Uterus (tissue), 4 donors: Measurements from ENCODE around the gene C15orf39. TPM values are rescaled to one million over a fixed set of nuclear protein-coding genes. Genes with fewer than 3 reads are reported as not detected.
"Not testable (repeated sequence)": the region's sequence is repeated elsewhere in the genome, so short reads cannot be mapped to it uniquely, and the experiment has no call there.

Experiments used
- DNase-seq, 2 donors: peaks; one replicate each; pipeline ENCODE4 v3.0.0-alpha.2; 2019 to 2020
- H3K27ac ChIP-seq, 2 donors: fragments of 200-600 bp; sonication (generic); 1 replicate in 1 of 2; 2 replicates in 1 of 2; pipeline ENCODE4 v1.5.1; 2016 to 2018
- H3K27me3 ChIP-seq, 2 donors: fragments of 200-600 bp; sonication (generic); one replicate each; pipeline ENCODE4 v1.5.1; 2018 to 2019; ENCODE audit warnings: control low read depth in 1 of 2
- H3K36me3 ChIP-seq, 2 donors: fragments of 200-600 bp; sonication (generic); one replicate each; pipeline ENCODE4 v1.5.1; 2019; ENCODE audit warnings: control low read depth in 1 of 2
- H3K4me1 ChIP-seq, 2 donors: fragments of 200-600 bp; sonication (generic); one replicate each; pipeline ENCODE4 v1.5.1; 2018 to 2019; ENCODE audit warnings: control low read depth in 1 of 2
- H3K4me3 ChIP-seq, 2 donors: fragments of 200-600 bp; sonication (generic); 1 replicate in 1 of 2; 2 replicates in 1 of 2; pipeline ENCODE4 v1.5.1; 2018 to 2019; ENCODE audit warnings: mild to moderate bottlenecking in 1 of 2
- H3K9me3 ChIP-seq, 2 donors: fragments of 200-600 bp; sonication (generic); one replicate each; pipeline ENCODE4 v1.5.1; 2019; ENCODE audit warnings: control low read depth in 1 of 2
- POLR2A ChIP-seq, 2 donors: fragments of 450-650 bp; IDR thresholded peaks; one replicate each; pipeline ENCODE4 v1.6.1; 2016; ENCODE audit warnings: antibody characterized with exemption in 2 of 2, mild to moderate bottlenecking in 1 of 2, moderate library complexity in 1 of 2
- intact Hi-C: fragments of 100-400 bp; cut with DNase I; formaldehyde crosslinking; loops from one replicate; pipeline ENCODE4 v1.15.1; 2023; ENCODE audit warnings: low total_unique reads
- total RNA-seq, 4 donors: library from RNA; depleted of rRNA in 3 of 4; stranded (reverse); fragments of >200 nt in 3 of 4; gene quantifications; one replicate each; pipeline versions ENCODE4 v1.1.0 to v1.2.4, GENCODE V29; 2014 to 2023
- TF ChIP-seq, protein P1 (sequence below), 4 experiments: fragments of 200-600 bp in 2 of 4; fragments of 450-650 bp in 2 of 4; sonication (generic) in 2 of 4; IDR thresholded peaks; one replicate each; pipeline ENCODE4 v1.5.1; 2016 to 2019; ENCODE audit warnings: antibody characterized with exemption in 4 of 4, mild to moderate bottlenecking in 2 of 4, moderate library complexity in 1 of 4
- donor health status: DM: yes; HTN: yes; CAD: no.

Gene C15orf39
- total RNA-seq, 4 donors from 2014 or later, result 4.6 to 43.9 (median 14.1) TPM

DNA sequence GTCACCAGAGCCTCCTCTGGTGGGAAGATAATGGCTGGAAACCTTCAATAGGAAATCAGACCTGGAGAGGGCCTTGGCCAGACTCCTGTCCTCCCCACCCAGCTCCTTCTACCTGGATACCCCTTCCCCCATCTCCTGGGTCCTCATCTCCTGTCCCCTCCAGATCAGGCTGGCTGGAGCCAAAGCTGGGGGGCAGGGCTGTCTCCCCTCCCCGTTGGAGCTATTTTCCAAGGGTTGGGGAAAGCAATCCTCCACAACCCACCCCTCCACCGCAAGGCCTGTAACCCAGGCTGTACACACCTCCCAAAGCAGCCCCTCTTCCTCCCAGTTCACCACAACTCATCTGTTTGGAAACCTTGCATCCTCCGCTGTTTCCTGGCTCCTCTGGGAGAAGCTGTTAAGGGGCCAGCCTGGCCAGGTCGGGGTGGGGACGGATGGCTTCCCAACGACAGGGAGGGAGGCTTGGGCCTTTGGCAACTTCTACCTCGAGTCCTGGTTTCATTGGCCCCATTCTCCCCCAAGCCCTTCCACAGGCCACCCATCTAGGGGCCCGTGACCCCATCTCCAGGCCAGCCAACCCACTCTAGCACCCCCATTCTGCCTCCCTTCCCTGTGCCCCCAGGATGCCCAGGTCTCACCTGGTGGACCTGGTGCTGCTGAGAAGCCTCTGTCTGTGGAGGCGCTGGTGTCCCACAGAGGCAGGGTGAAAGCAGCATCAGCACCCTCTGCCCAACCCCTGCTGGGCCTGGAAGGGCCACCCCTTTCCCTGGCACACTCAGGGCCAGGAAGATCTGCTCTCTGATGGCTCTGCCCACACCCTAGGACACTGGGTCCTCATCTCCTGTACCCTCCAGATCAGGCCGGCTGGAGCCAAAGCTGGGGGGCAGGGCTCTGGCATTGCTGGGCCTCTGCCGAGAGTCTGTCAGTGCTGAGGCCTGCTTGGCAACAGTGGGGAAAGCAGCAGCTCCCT lies 34.4 kb downstream of the C15orf39 start:
- Histone ChIP-seq H3K4me3 (no peak overlapping the region), H3K36me3 (no peaks in the 10 kb centered on the region), H3K27ac (no peak overlapping the region), H3K9me3 (no peaks in the 10 kb centered on the region), H3K27me3 (no peaks in the 10 kb centered on the region), H3K4me1 (no peaks in the 10 kb centered on the region)
- intact Hi-C loops, result no loop called here
- DNase-seq, result peak in 1 of 2 donors; percentile 7
- TF ChIP-seq, protein P1, sequence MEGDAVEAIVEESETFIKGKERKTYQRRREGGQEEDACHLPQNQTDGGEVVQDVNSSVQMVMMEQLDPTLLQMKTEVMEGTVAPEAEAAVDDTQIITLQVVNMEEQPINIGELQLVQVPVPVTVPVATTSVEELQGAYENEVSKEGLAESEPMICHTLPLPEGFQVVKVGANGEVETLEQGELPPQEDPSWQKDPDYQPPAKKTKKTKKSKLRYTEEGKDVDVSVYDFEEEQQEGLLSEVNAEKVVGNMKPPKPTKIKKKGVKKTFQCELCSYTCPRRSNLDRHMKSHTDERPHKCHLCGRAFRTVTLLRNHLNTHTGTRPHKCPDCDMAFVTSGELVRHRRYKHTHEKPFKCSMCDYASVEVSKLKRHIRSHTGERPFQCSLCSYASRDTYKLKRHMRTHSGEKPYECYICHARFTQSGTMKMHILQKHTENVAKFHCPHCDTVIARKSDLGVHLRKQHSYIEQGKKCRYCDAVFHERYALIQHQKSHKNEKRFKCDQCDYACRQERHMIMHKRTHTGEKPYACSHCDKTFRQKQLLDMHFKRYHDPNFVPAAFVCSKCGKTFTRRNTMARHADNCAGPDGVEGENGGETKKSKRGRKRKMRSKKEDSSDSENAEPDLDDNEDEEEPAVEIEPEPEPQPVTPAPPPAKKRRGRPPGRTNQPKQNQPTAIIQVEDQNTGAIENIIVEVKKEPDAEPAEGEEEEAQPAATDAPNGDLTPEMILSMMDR (IDR thresholded peaks at IDR 0.05), result no peak
- no peak for TF ChIP-seq POLR2A (IDR thresholded peaks at IDR 0.05)

DNA sequence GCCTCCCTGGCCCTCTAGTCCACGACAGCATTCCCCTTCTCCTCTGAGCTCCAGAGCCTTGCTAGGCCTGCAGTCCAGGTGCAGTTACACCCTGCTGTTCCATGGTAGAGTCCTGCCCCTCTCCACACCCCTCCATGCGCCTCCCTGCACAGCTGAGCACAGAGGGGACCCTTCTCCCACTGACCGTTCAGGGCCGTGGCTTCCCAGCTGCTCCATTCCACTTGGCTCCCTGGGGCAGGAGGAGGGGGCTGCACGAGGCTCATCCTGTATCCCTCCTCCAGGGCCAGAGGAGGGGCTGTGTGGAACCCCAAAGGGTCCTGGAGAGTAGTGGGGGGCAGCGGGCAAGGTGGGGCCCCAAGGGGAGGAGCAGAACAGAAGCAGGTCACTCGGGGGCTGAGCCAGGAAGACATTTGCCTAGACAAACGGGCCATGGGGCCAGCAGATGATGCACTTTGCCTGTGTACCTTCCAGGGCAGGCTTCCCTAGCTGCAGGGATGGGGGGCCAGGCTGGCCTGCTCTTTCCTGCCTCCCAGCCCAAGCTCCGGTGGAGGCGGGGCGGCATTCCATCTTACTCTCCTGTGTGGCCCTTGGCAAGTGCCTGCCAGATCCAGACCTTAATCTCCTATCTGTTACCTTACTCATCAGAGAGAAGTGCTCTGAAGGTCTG lies 35.8 kb downstream of the C15orf39 start:
- Histone ChIP-seq H3K4me1 (no peaks in the 10 kb centered on the region), H3K27ac (no peak overlapping the region), H3K36me3 (no peaks in the 10 kb centered on the region), H3K27me3 (no peaks in the 10 kb centered on the region), H3K4me3 (no peak overlapping the region), H3K9me3 (no peaks in the 10 kb centered on the region)
- intact Hi-C loops, result no loop called here
- TF ChIP-seq POLR2A (IDR thresholded peaks at IDR 0.05), result no peak
- TF ChIP-seq, protein P1 (IDR thresholded peaks at IDR 0.05), result no peak
- peak in 1 of 2 donors; percentile 8 for DNase-seq

DNA sequence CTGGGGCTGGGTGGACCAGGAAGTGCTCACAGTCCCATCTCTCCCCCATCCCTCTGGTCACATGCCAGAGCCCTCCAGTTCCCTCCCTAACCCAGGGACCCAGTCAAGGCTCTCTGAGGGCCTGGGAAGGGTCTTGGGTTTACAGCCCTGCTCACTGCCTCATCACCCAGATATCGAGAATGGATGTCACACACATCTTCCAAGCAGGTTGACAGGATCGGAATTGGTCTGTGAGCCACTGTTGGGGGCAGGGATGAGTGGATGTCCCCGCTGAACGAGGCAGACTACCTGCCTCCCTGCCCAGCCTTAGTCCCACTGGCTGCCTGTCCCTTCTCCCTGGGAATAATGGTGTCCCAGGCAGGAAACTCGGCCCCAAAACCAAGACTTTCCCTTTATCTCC lies 36.5 kb downstream of the C15orf39 start:
- intact Hi-C loops, result no loop called here
- no peak for TF ChIP-seq POLR2A (IDR thresholded peaks at IDR 0.05)
- TF ChIP-seq, protein P1 (IDR thresholded peaks at IDR 0.05), result no peak
- Histone ChIP-seq H3K36me3 (no peaks in the 10 kb centered on the region), H3K4me3 (no peak overlapping the region), H3K27ac (no peak overlapping the region), H3K27me3 (no peaks in the 10 kb centered on the region), H3K4me1 (no peaks in the 10 kb centered on the region), H3K9me3 (no peaks in the 10 kb centered on the region)
- peak in 1 of 2 donors; percentile 4 for DNase-seq

DNA sequence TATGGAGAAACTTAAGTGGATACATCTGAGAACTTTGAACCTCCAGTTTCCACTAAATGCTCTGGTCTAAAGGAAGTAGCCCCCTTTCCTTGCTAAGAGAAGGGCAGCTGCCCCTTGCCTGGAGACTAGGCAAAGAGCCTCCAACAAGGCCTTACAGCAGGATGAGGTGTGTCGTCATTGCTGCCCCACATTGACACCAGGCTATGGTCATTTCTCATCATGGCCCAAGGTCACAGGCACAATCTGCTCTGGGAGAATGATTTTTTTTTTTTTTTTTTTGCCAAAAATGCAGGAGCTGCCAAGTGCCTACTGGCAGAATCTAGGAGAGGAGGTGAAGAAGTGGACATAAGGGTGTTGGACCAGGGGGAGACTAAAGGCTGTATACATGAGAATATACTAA lies 44.1 kb downstream of the C15orf39 start:
- H3K36me3 ChIP-seq, H3K9me3 ChIP-seq, H3K4me3 ChIP-seq, H3K4me1 ChIP-seq, H3K27ac ChIP-seq, DNase-seq, intact Hi-C loops, H3K27me3 ChIP-seq: not testable (repeated sequence)

DNA sequence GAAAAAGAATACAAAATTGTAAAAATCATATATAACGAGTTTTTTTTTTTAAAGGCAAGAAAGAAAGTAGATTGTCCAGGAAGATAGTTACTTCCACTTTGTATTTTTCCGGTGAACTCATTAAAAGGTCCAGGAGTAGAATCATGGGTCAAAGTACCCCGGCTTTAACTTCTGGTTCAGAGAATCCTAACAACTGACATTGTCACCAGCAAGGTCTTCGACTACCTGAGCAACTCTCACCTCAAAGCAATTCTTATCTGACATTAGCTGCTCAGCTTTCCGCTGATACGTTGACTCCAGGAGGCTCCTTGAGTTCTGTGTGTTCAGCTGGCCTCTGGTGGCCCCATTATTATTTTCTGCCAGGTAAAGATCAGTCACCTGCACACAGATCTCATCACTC lies 47.3 kb downstream of the C15orf39 start:
- H3K27me3 ChIP-seq, DNase-seq, H3K27ac ChIP-seq, H3K36me3 ChIP-seq, H3K4me3 ChIP-seq, intact Hi-C loops, H3K4me1 ChIP-seq, H3K9me3 ChIP-seq: not testable (repeated sequence)

DNA sequence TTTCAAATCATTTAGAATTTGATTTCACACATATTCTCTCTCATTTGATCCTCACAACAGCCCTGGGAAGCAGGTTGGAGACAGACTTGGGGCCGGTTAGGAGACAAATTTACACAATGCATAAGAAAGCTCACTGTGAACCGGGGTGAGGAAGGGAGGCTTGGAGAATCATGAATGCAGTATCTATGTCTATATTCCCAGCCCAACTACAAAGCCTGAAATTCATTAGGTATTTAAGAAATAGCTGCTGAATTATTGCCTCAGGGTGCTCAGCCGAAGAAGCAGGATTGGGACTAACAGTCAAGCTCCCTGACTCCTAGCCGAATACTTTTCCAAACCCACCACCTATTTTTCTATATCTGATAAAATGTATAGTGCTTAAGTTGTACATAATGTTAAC lies 48.0 kb downstream of the C15orf39 start:
- no peak overlapping the region for H3K27ac ChIP-seq
- H3K36me3 ChIP-seq, result no peaks in the 10 kb centered on the region
- H3K4me3 ChIP-seq, result no peak overlapping the region
- no peaks in the 10 kb centered on the region for H3K27me3 ChIP-seq
- no peaks in the 10 kb centered on the region for H3K4me1 ChIP-seq
- no peaks in the 10 kb centered on the region for H3K9me3 ChIP-seq
- intact Hi-C loops, result no loop called here
- DNase-seq, result no peak
- TF ChIP-seq, protein P1 (IDR thresholded peaks at IDR 0.05), result no peak
- TF ChIP-seq POLR2A (IDR thresholded peaks at IDR 0.05), result no peak

DNA sequence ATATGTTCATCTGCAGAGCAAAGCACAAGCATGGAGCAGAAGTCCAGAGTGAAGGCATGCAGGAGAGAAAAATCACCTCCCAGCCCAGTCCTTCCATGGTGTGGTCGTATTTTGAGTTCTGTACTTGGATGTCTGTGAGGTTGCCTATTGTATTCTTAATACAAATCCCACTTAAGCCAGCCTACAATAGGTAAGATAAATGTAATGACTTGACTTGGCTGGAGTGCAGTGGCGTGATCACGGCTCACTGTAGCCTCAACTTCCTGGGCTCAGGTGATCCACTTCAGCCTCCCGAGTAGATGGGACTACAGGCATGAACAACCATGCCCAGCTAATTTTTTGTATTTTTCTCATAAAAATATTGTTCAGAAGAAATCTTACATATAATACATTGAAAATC lies 49.7 kb downstream of the C15orf39 start:
- H3K9me3 ChIP-seq, H3K36me3 ChIP-seq, H3K4me1 ChIP-seq, intact Hi-C loops, H3K27ac ChIP-seq, DNase-seq, H3K4me3 ChIP-seq, H3K27me3 ChIP-seq: not testable (repeated sequence)

DNA sequence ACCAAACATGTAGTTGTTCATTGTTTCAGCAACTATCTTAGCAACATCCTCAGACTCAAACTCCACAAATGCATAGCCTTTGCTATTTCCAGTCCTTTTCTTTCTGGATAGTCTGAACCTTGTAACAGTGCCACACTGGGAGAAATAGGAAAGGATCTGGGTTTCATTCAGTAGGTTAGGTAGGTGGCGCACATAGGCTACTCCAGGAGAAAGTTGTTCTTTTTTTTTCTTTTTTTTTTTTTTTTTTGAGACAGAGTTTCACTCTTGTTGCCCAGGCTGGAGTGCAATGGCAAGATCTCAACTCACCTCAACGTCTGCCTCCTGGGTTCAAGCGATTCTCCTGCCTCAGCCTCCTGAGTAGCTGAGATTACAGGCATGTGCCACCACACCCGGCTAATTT lies 50.6 kb downstream of the C15orf39 start:
- intact Hi-C loops, DNase-seq, H3K27ac ChIP-seq, H3K4me3 ChIP-seq, H3K27me3 ChIP-seq, H3K9me3 ChIP-seq, H3K4me1 ChIP-seq, H3K36me3 ChIP-seq: not testable (repeated sequence)

DNA sequence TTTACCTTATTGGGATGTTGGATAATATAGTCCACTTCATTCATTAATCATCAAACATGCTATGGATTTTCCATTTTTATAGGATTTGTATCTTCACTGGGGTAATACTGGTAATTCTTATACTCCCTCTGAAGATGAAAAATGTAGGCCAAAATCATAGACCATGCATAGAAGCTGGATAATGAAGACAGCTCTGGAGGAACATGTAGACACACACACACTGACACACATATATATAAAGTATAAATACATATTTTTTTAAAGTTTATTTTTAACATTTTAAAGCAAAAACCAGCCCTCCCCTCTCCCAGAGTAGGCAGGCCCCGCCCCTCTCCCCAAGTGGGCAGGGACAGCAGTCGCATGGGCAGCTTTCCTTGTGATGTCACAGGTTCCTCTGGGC lies 56.4 kb downstream of the C15orf39 start, which contains the start of gene GOLGA6C:
Gene GOLGA6C (plus strand): TSS at position 301 of the 400 bp plus-strand sequence. CDS start 265 bp downstream, outside the sequence.
- H3K9me3 ChIP-seq, result not testable (repeated sequence)

More for the DNA sequence above, 56.4 kb downstream of the C15orf39 start, which contains the start of gene GOLGA6C:
- DNase-seq, H3K4me1 ChIP-seq, intact Hi-C loops, H3K27me3 ChIP-seq, H3K4me3 ChIP-seq, H3K36me3 ChIP-seq, H3K27ac ChIP-seq: not testable (repeated sequence)
